ENCODE measurements around the gene FGF9.

The FGF9 gene

DNA sequence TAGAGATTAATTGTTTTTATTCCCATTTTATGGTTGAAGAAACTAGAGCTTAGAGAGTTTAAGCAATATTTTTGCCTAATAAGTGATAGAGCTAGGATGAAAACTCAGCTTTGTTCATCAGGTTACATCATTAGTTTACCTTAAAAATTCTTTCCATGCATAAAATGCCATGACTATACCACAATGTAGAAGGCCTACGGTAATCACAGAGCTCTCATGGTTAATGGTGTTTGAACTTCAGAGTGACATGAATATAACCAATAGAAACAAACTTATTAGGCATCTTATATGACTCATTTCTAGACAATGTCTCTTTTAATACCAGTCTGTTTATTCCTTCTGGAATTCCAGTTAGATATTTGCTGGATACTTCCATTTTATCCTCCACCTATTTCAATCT, 78.5 kb downstream of the FGF9 start:
- Histone ChIP-seq H3K4me3 (ENCODE audit: low read length in 2 of 2) (no peak overlapping the region), H3K36me3 (ENCODE audit: control insufficient read depth in 2 of 2, insufficient read depth in 2 of 2, low read length in 2 of 2) (no peaks in the 10 kb centered on the region), H3K27me3 (ENCODE audit: control insufficient read depth in 2 of 2, insufficient read depth in 2 of 2, low read length in 2 of 2) (no peaks in the 10 kb centered on the region), H3K9me3 (ENCODE audit: control insufficient read depth in 2 of 2, low read length in 2 of 2) (no peaks in the 10 kb centered on the region), H3K4me1 (ENCODE audit: control insufficient read depth in 2 of 2, insufficient read depth in 2 of 2, low read length in 2 of 2) (peaks cover 0 to 5% of the 10 kb centered on the region in 2 donors), H3K9ac (ENCODE audit: low read depth in 1 of 2, low read length in 2 of 2) (no peak overlapping the region), H3K27ac (ENCODE audit: low read depth in 2 of 2, low read length in 2 of 2) (no peak overlapping the region)

- Histone ChIP-seq H3K36me3 (ENCODE audit: control insufficient read depth in 2 of 2, insufficient read depth in 2 of 2, low read length in 2 of 2) (no peaks in the 10 kb centered on the region), H3K27me3 (ENCODE audit: control insufficient read depth in 2 of 2, insufficient read depth in 2 of 2, low read length in 2 of 2) (no peaks in the 10 kb centered on the region), H3K4me3 (ENCODE audit: low read length in 2 of 2) (no peak overlapping the region), H3K27ac (ENCODE audit: low read depth in 2 of 2, low read length in 2 of 2) (no peak overlapping the region), H3K9ac (ENCODE audit: low read depth in 1 of 2, low read length in 2 of 2) (no peak overlapping the region), H3K4me1 (ENCODE audit: control insufficient read depth in 2 of 2, insufficient read depth in 2 of 2, low read length in 2 of 2) (peaks cover 0 to 8% of the 10 kb centered on the region in 2 donors), H3K9me3 (ENCODE audit: control insufficient read depth in 2 of 2, low read length in 2 of 2) (no peaks in the 10 kb centered on the region)
These were observed 81.6 kb downstream of the FGF9 start for GRCh38 chr13:21752501-21752900.

GRCh38 chr13:21753117-21753729, 82.3 kb downstream of the FGF9 start:
- H3K27me3 ChIP-seq (ENCODE audit: control insufficient read depth in 2 of 2, insufficient read depth in 2 of 2, low read length in 2 of 2), result no peaks in the 10 kb centered on the region
- H3K36me3 ChIP-seq (ENCODE audit: control insufficient read depth in 2 of 2, insufficient read depth in 2 of 2, low read length in 2 of 2), result no peaks in the 10 kb centered on the region
- H3K9me3 ChIP-seq (ENCODE audit: control insufficient read depth in 2 of 2, low read length in 2 of 2), result no peaks in the 10 kb centered on the region
- H3K4me1 ChIP-seq (ENCODE audit: control insufficient read depth in 2 of 2, insufficient read depth in 2 of 2, low read length in 2 of 2), result peaks cover 0 to 8% of the 10 kb centered on the region in 2 donors
- H3K9ac ChIP-seq (ENCODE audit: low read depth in 1 of 2, low read length in 2 of 2), result no peak overlapping the region
- no peak overlapping the region for H3K4me3 ChIP-seq (ENCODE audit: low read length in 2 of 2)
- no peak overlapping the region for H3K27ac ChIP-seq (ENCODE audit: low read depth in 2 of 2, low read length in 2 of 2)
